ENCODE measurements around the gene ANKRD16.

DNA sequence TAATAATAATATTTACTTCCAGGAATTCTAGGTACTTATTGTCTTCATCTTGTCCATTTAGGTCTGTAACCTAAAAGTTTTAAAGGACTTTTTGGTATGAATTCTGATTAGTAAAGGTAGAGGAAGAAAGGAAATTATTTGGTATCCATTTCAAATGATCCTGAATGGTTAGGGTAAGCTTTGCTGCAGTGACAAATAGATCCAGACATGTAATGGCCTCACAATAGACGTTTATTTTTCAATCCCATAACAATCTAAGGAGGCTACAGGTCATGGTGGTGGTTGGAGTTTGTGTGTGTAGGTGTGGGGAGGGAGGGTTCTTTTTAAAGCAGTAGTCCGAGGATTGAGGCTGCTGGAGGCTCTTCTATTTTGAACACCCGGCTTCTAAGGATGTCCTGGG, 5.7 kb upstream of the ANKRD16 start:
- TF ChIP-seq, protein P1, sequence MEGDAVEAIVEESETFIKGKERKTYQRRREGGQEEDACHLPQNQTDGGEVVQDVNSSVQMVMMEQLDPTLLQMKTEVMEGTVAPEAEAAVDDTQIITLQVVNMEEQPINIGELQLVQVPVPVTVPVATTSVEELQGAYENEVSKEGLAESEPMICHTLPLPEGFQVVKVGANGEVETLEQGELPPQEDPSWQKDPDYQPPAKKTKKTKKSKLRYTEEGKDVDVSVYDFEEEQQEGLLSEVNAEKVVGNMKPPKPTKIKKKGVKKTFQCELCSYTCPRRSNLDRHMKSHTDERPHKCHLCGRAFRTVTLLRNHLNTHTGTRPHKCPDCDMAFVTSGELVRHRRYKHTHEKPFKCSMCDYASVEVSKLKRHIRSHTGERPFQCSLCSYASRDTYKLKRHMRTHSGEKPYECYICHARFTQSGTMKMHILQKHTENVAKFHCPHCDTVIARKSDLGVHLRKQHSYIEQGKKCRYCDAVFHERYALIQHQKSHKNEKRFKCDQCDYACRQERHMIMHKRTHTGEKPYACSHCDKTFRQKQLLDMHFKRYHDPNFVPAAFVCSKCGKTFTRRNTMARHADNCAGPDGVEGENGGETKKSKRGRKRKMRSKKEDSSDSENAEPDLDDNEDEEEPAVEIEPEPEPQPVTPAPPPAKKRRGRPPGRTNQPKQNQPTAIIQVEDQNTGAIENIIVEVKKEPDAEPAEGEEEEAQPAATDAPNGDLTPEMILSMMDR (IDR thresholded peaks at IDR 0.05; ENCODE audit: insufficient read depth, low read depth, low read length), result no peak
- TF ChIP-seq EZH2 (IDR thresholded peaks at IDR 0.05; ENCODE audit: insufficient read depth, low read length), result no peak

All from astrocyte (in vitro differentiated cells and primary cell).